CD14-positive monocyte (primary cell): ENCODE results near the gene TUBB3. TPM values are rescaled to one million over a fixed set of nuclear protein-coding genes. Genes with fewer than 3 reads are reported as not detected.

Experiments used
- DNase-seq, 3 donors: peaks; one replicate each; pipeline ENCODE4 v3.0.0-alpha.2; 2011 to 2022
- H2AFZ ChIP-seq: 2 replicates; pipeline ENCODE4 v1.6.0; 2012; ENCODE audit warnings: mild to moderate bottlenecking, low read depth, low read length, inconsistent platforms; ENCODE audit not compliant: insufficient read depth, poor library complexity, severe bottlenecking
- H3K27ac ChIP-seq, 2 donors: 1 replicate in 1 of 2; 2 replicates in 1 of 2; pipeline ENCODE4 v1.5.1; 2012 to 2013; ENCODE audit warnings: low read length in 2 of 2, control low read depth in 1 of 2, inconsistent platforms in 1 of 2, low read depth in 1 of 2, mild to moderate bottlenecking in 1 of 2
- H3K27me3 ChIP-seq, 2 donors: one replicate each; pipeline versions ENCODE4 v1.6.0 to v1.6.1; 2011 to 2013; ENCODE audit warnings: low read length in 2 of 2; ENCODE audit not compliant: control insufficient read depth in 2 of 2, insufficient read depth in 2 of 2
- H3K36me3 ChIP-seq, 2 donors: replicated peaks in 1 of 2; 1 replicate in 1 of 2; 2 replicates in 1 of 2; pipeline versions ENCODE4 v1.5.1 to v1.6.1; 2012 to 2013; ENCODE audit warnings: low read length in 2 of 2, control low read depth in 1 of 2, inconsistent platforms in 1 of 2, mild to moderate bottlenecking in 1 of 2; ENCODE audit not compliant: insufficient read depth in 2 of 2, control insufficient read depth in 1 of 2
- H3K4me1 ChIP-seq, 2 donors: 1 replicate in 1 of 2; 2 replicates in 1 of 2; pipeline versions ENCODE4 v1.5.1 to v1.6.1; 2012 to 2013; ENCODE audit warnings: low read length in 2 of 2, control low read depth in 1 of 2, inconsistent platforms in 1 of 2, mild to moderate bottlenecking in 1 of 2, moderate library complexity in 1 of 2; ENCODE audit not compliant: insufficient read depth in 2 of 2, control insufficient read depth in 1 of 2
- H3K4me2 ChIP-seq: replicated peaks from 2 replicates; pipeline ENCODE3; 2012; ENCODE audit warnings: low read length, moderate library complexity, mild to moderate bottlenecking; ENCODE audit not compliant: poor library complexity, severe bottlenecking; ENCODE audit errors: extremely low read depth
- H3K4me3 ChIP-seq, 3 experiments: fragments of 200-600 bp in 1 of 3; sonication (generic) in 1 of 3; replicated peaks in 1 of 3; 1 replicate in 2 of 3; 2 replicates in 1 of 3; pipeline ENCODE4 v1.5.1; 2011 to 2013; ENCODE audit warnings: low read length in 3 of 3, mild to moderate bottlenecking in 3 of 3, control low read depth in 2 of 3, low read depth in 2 of 3, inconsistent platforms in 1 of 3, moderate library complexity in 1 of 3
- H3K79me2 ChIP-seq: 2 replicates; pipeline ENCODE4 v1.6.0; 2012; ENCODE audit warnings: mild to moderate bottlenecking, control low read depth, inconsistent platforms, low read length, moderate library complexity; ENCODE audit not compliant: insufficient read depth
- H3K9ac ChIP-seq: 2 replicates; pipeline ENCODE4 v1.6.0; 2017; ENCODE audit warnings: low read length, mild to moderate bottlenecking; ENCODE audit not compliant: insufficient read depth, poor library complexity, severe bottlenecking
- H3K9me3 ChIP-seq, 2 donors: replicated peaks in 1 of 2; 1 replicate in 1 of 2; 2 replicates in 1 of 2; pipeline versions ENCODE4 v1.5.1 to v1.6.1; 2012 to 2013; ENCODE audit warnings: low read length in 2 of 2, control low read depth in 1 of 2; ENCODE audit not compliant: control insufficient read depth in 1 of 2, insufficient read depth in 1 of 2
- H4K20me1 ChIP-seq: 2 replicates; pipeline ENCODE4 v1.6.0; 2012; ENCODE audit warnings: mild to moderate bottlenecking, low read length, control low read depth, moderate library complexity; ENCODE audit not compliant: insufficient read depth
- H3K27ac Mint-ChIP-seq, 7 donors: one replicate each; pipeline ENCODE4 v1.8.0; 2020; ENCODE audit warnings: mild to moderate bottlenecking in 7 of 7, mixed read lengths in 7 of 7, moderate library complexity in 6 of 7, inconsistent platforms in 2 of 7
- H3K27me3 Mint-ChIP-seq, 3 donors: one replicate each; pipeline ENCODE4 v1.8.0; 2021 to 2022; ENCODE audit warnings: low read depth in 3 of 3, mild to moderate bottlenecking in 3 of 3, mixed read lengths in 3 of 3, moderate library complexity in 3 of 3, inconsistent platforms in 1 of 3
- H3K36me3 Mint-ChIP-seq, 2 donors: one replicate each; pipeline ENCODE4 v1.8.0; 2020; ENCODE audit warnings: mixed read lengths in 2 of 2, inconsistent platforms in 1 of 2, mild to moderate bottlenecking in 1 of 2
- H3K4me1 Mint-ChIP-seq: one replicate; pipeline ENCODE4 v1.8.0; 2020; ENCODE audit warnings: mild to moderate bottlenecking, mixed read lengths
- H3K4me3 Mint-ChIP-seq, 2 donors: one replicate each; pipeline ENCODE4 v1.8.0; 2020; ENCODE audit warnings: mild to moderate bottlenecking in 2 of 2, mixed read lengths in 2 of 2, moderate library complexity in 1 of 2
- H3K9me3 Mint-ChIP-seq, 7 donors: one replicate each; pipeline ENCODE4 v1.8.0; 2020 to 2022; ENCODE audit warnings: mixed read lengths in 7 of 7, mild to moderate bottlenecking in 6 of 7, moderate library complexity in 6 of 7, inconsistent platforms in 2 of 7
- WGBS: methylation state at CpG from one replicate; pipeline ENCODE4 v1.1.5; 2013; ENCODE audit warnings: missing lambda C conversion rate; ENCODE audit not compliant: insufficient coverage; 5-methylcytosine and 5-hydroxymethylcytosine counted together
- intact Hi-C, 2 donors: fragments of 100-400 bp; cut with micrococcal nuclease; formaldehyde crosslinking; loops; one replicate each; pipeline versions ENCODE4 v1.15.0 to v1.15.1; 2023
- polyA plus RNA-seq, 3 donors: library from polyadenylated mRNA; depleted of rRNA in 1 of 3; unstranded in 2 of 3; stranded (reverse) in 1 of 3; fragments of 300-500 nt in 2 of 3; fragments of >200 nt in 1 of 3; fragmentation: Illumina TruSeq in 2 of 3; gene quantifications; 1 replicate in 2 of 3; 2 replicates in 1 of 3; pipeline ENCODE4 v1.2.3, GENCODE V29; 2012 to 2021
- TF ChIP-seq, protein P1 (sequence below): fragments of 200-600 bp; IDR thresholded peaks from one replicate; pipeline ENCODE4 v1.8.0; 2022; ENCODE audit warnings: antibody characterized with exemption, mild to moderate bottlenecking

The TUBB3 gene
- polyA plus RNA-seq, 3 donors = 2.9 TPM; not detected in 2

DNA sequence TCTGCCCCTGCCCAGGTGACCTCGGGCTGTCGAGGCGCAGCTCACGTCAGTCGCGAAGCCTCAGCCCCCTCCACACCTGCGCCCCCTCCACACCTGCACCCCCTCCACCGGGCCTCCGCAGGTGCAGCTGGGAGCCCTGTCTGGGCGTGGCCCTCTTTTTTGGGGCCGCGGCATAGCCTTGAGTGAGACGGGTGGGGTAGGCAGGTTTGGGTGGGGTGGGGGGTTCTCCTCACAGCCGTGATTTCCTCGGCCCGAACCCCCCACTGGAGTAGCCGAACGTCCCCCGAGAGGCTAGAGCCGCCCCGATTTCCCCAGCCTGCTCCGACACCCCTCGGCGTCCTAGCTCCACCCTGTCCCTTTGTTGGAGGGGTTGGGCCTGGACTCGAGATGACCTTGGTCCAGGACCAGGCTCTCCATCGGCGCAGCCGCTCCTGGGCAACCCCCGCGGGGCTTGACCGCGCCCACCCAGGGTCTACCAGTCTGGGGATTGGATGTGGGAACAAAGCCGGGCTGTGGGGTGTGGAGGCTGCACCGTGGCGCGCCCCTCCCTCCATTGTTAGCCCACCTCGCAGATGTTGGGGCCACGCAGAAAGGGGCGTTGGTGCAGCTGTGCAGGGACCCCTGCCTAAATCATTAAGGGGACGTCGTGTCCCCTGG, 626 bp downstream of the TUBB3 start:
- H3K27ac ChIP-seq = no peak overlapping the region
- Mint-ChIP-seq H3K27ac (no peak overlapping the region), H3K4me3 (peak overlapping the region; percentile 39 to 58), H3K9me3 (peaks cover 0 to 18% (median 9%) of the 10 kb centered on the region in 7 donors), H3K4me1 (peaks cover 23% of the 10 kb centered on the region), H3K27me3 (peaks cover 63 to 87% (median 82%) of the 10 kb centered on the region in 3 donors), H3K36me3 (no peaks in the 10 kb centered on the region)
- no peaks in the 10 kb centered on the region for H3K79me2 ChIP-seq
- peak overlapping the region; percentile 72 for H3K4me2 ChIP-seq
- TF ChIP-seq, protein P1, sequence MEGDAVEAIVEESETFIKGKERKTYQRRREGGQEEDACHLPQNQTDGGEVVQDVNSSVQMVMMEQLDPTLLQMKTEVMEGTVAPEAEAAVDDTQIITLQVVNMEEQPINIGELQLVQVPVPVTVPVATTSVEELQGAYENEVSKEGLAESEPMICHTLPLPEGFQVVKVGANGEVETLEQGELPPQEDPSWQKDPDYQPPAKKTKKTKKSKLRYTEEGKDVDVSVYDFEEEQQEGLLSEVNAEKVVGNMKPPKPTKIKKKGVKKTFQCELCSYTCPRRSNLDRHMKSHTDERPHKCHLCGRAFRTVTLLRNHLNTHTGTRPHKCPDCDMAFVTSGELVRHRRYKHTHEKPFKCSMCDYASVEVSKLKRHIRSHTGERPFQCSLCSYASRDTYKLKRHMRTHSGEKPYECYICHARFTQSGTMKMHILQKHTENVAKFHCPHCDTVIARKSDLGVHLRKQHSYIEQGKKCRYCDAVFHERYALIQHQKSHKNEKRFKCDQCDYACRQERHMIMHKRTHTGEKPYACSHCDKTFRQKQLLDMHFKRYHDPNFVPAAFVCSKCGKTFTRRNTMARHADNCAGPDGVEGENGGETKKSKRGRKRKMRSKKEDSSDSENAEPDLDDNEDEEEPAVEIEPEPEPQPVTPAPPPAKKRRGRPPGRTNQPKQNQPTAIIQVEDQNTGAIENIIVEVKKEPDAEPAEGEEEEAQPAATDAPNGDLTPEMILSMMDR = no peak
- no peaks in the 10 kb centered on the region for H3K36me3 ChIP-seq
- H3K4me3 ChIP-seq = peak overlapping the region in 1 of 3 experiments; percentile 69
- no peak overlapping the region for H3K9ac ChIP-seq
- 4% methylated on average over 22 of the region's 41 CpGs for WGBS
- H3K27me3 ChIP-seq = peaks cover 29 to 68% of the 10 kb centered on the region in 2 donors
- H2AFZ ChIP-seq = peak overlapping the region; percentile 63
- DNase-seq = no peak
- H4K20me1 ChIP-seq = peaks cover 26% of the 10 kb centered on the region
- H3K9me3 ChIP-seq = peaks cover 0 to 20% of the 10 kb centered on the region in 2 donors
- peaks cover 26 to 48% of the 10 kb centered on the region in 2 donors for H3K4me1 ChIP-seq
- intact Hi-C loops = no loop called here

DNA sequence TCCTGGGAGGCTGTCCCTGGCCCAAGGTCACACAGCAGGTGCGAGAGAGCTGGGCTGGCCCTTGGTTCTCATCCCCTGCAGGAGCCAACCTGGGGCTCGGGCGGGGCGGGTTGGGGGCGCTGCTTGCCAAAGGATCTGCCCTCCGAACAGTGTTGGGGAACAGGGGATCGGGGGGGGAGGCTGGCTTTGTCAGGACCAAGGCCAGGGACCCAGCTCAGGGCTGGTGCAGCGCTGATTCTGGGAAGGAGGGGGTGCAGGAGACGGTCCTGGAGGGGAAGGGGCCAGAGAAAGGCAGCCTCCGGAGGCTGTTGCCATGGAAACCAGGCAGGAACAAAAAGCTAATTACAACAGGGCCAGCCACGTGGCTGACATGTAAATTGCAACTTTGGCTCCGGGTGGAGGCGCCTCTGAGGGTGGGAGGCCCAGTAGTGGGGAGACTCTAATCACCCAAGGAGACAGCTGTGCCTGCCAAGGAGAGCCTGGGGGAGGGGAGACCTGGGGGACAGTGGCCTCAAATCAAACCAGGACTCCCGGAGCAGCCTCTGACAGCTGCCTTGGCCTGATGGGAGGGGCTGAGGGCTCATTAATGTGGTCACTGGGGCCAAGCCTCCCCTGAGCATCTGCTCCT, 1.3 kb downstream of the TUBB3 start:
- peaks cover 57 to 81% (median 78%) of the 10 kb centered on the region in 3 donors for H3K27me3 Mint-ChIP-seq
- intact Hi-C loops = no loop called here
- Histone ChIP-seq H3K9me3 (peaks cover 0 to 20% of the 10 kb centered on the region in 2 donors), H3K9ac (no peak overlapping the region), H3K27me3 (peaks cover 29 to 62% of the 10 kb centered on the region in 2 donors), H4K20me1 (peaks cover 26% of the 10 kb centered on the region), H3K79me2 (no peaks in the 10 kb centered on the region), H2AFZ (no peak overlapping the region), H3K4me2 (no peak overlapping the region), H3K36me3 (no peaks in the 10 kb centered on the region), H3K4me1 (peaks cover 25 to 44% of the 10 kb centered on the region in 2 donors), H3K4me3 (no peak overlapping the region), H3K27ac (no peak overlapping the region)
- H3K4me3 Mint-ChIP-seq = peak overlapping the region; percentile 31 to 82
- WGBS = 0% methylated on average over 9 of the region's 14 CpGs
- peak in 1 of 3 donors; percentile 47 for DNase-seq
- peaks cover 0 to 16% (median 7%) of the 10 kb centered on the region in 7 donors for H3K9me3 Mint-ChIP-seq
- peaks cover 21% of the 10 kb centered on the region for H3K4me1 Mint-ChIP-seq
- TF ChIP-seq, protein P1 = no peak
- H3K36me3 Mint-ChIP-seq = no peaks in the 10 kb centered on the region
- no peak overlapping the region for H3K27ac Mint-ChIP-seq
